Transverse colon (tissue), 4 donors: Measurements from ENCODE around the gene SLIT1. TPM values are rescaled to one million over a fixed set of nuclear protein-coding genes. Genes with fewer than 3 reads are reported as not detected.

Experiments
- DNase-seq: peaks from one replicate; pipeline ENCODE4 v3.0.0-alpha.2; 2019
- H3K27ac ChIP-seq, 4 donors: fragments of 200-600 bp; sonication (generic); 2 replicates each; pipeline ENCODE4 v1.5.1; 2016 to 2018; ENCODE audit warnings: inconsistent platforms in 4 of 4
- H3K27me3 ChIP-seq: fragments of 200-600 bp; sonication (generic); 2 replicates; pipeline ENCODE4 v1.5.1; 2017; ENCODE audit warnings: inconsistent platforms
- H3K36me3 ChIP-seq, 4 donors: fragments of 200-600 bp; sonication (generic); 2 replicates each; pipeline ENCODE4 v1.5.1; 2017 to 2019; ENCODE audit warnings: inconsistent platforms in 4 of 4
- H3K4me1 ChIP-seq, 4 donors: fragments of 200-600 bp; sonication (generic); 2 replicates each; pipeline ENCODE4 v1.5.1; 2017 to 2020; ENCODE audit warnings: inconsistent platforms in 4 of 4
- H3K4me3 ChIP-seq, 4 donors: fragments of 200-600 bp; sonication (generic); 1 replicate in 1 of 4; 2 replicates in 3 of 4; pipeline versions ENCODE4 v1.5.1 to v1.6.1; 2017 to 2019; ENCODE audit warnings: inconsistent platforms in 4 of 4
- H3K9me3 ChIP-seq, 2 donors: fragments of 200-600 bp; sonication (generic); 2 replicates each; pipeline ENCODE4 v1.5.1; 2017 to 2019; ENCODE audit warnings: inconsistent platforms in 2 of 2
- CTCF ChIP-seq, 5 experiments: fragments of 200-600 bp in 3 of 5; fragments of 450-650 bp in 2 of 5; sonication (generic) in 3 of 5; IDR thresholded peaks; 1 replicate in 2 of 5; 2 replicates in 3 of 5; pipeline ENCODE4 v1.5.1; 2016 to 2017; ENCODE audit warnings: antibody characterized with exemption in 5 of 5, inconsistent platforms in 3 of 5, mild to moderate bottlenecking in 2 of 5, moderate library complexity in 1 of 5
- EP300 ChIP-seq: sonication (generic); formaldehyde crosslinking; IDR thresholded peaks from one replicate; pipeline ENCODE4 v1.6.1; 2017; ENCODE audit warnings: antibody characterized with exemption, low read depth
- POLR2A ChIP-seq: fragments of 450-650 bp; IDR thresholded peaks from one replicate; pipeline ENCODE4 v1.6.1; 2016; ENCODE audit warnings: antibody characterized with exemption, mild to moderate bottlenecking, moderate library complexity
- POLR2AphosphoS5 ChIP-seq, 3 donors: sonication (generic); formaldehyde crosslinking; IDR thresholded peaks; one replicate each; pipeline ENCODE4 v1.6.1; 2016; ENCODE audit warnings: antibody characterized with exemption in 3 of 3
- WGBS, 2 donors: methylation state at CpG; one replicate each; pipeline ENCODE4 v1.1.5; 2018; ENCODE audit warnings: low coverage in 1 of 2; 5-methylcytosine and 5-hydroxymethylcytosine counted together
- in situ Hi-C, 4 donors: fragments of 200-750 bp; cut with MboI; loops; one replicate each; pipeline versions ENCODE4 v1.15.0 to v1.15.1; 2017; ENCODE audit warnings: low sequenced_read_pairs in 3 of 4, low pct_ligation_motif_present in 1 of 4, low pct_unique_long_range_greater_than_20kb in 1 of 4
- intact Hi-C: fragments of 100-400 bp; cut with DNase I; formaldehyde crosslinking; loops from one replicate; pipeline ENCODE4 v1.15.1; 2023; ENCODE audit warnings: low total_unique reads
- total RNA-seq, 4 donors: library from RNA; depleted of rRNA; stranded (reverse); fragments of >200 nt; gene quantifications; one replicate each; pipeline ENCODE4 v1.1.0, GENCODE V29; 2016

Gene SLIT1
- total RNA-seq, 4 donors from 2014 or later = 0.27 to 1.9 (median 0.32) TPM; not detected in 1

- H3K27me3 ChIP-seq = no peaks in the 10 kb centered on the region
- no peak for DNase-seq
- 90 to 100% methylated on average over 2 to 15 of the region's 15 CpGs for WGBS, 2 donors
- in situ Hi-C loops = loop anchor here in 1 of 4 donors (25.0 kb wide), 1 partner anchor 128 kb away; no protein-coding TSS in a partner anchor
- no peak overlapping the region for H3K4me3 ChIP-seq
- H3K27ac ChIP-seq = no peak overlapping the region
- intact Hi-C loops = no loop called here
- no peaks in the 10 kb centered on the region for H3K9me3 ChIP-seq
- TF ChIP-seq CTCF (IDR thresholded peaks at IDR 0.05) = no peak
- TF ChIP-seq POLR2A = no peak
- TF ChIP-seq EP300 = no peak
- TF ChIP-seq POLR2AphosphoS5 (IDR thresholded peaks at IDR 0.05) = no peak
- H3K4me1 ChIP-seq = no peaks in the 10 kb centered on the region
- H3K36me3 ChIP-seq = no peaks in the 10 kb centered on the region
Measured at GRCh38 chr10:97215619-97216260, 30.0 kb upstream of the SLIT1 start.

DNA sequence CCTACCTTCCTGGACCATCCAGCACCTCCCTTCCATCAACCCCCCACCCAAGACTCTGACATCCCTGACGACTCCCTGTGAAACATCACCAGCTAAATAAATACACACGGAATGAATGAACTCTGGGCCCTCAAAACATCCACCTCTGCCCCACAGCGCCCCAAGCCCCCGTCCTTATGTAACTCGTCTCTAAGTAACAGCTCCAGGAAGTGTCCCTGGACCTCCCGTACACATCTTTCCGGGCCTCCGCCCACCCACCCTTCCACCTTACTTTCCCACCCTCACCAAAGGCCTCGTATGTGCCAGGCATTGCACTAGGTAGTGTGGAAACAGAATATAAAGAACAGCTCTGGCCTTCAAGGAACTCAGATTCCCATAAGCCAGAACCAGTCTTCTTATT, 27.7 kb upstream of the SLIT1 start:
- Histone ChIP-seq H3K27ac (no peak overlapping the region), H3K9me3 (no peaks in the 10 kb centered on the region), H3K4me1 (no peaks in the 10 kb centered on the region), H3K36me3 (no peaks in the 10 kb centered on the region), H3K4me3 (no peak overlapping the region), H3K27me3 (no peaks in the 10 kb centered on the region)
- no peak for DNase-seq
- in situ Hi-C loops (loop anchor here in 1 of 4 donors (25.0 kb wide), 1 partner anchor 126 kb away; no protein-coding TSS in a partner anchor), intact Hi-C loops (loop anchor here (5.0 kb wide), 1 partner anchor 141 kb away; no protein-coding TSS in a partner anchor)
- TF ChIP-seq POLR2A (no peak), CTCF (IDR thresholded peaks at IDR 0.05) (no peak), EP300 (no peak)
- 55 to 66% methylated on average over 5 to 9 of the region's 9 CpGs for WGBS, 2 donors

GRCh38 chr10:97211229-97211628, 25.5 kb upstream of the SLIT1 start:
- H3K4me1 ChIP-seq = no peaks in the 10 kb centered on the region
- H3K4me3 ChIP-seq = no peak overlapping the region
- in situ Hi-C loops (loop anchor here in 1 of 4 donors (25.0 kb wide), 1 partner anchor 124 kb away; no protein-coding TSS in a partner anchor), intact Hi-C loops (loop anchor here (5.0 kb wide), 1 partner anchor 139 kb away; no protein-coding TSS in a partner anchor)
- TF ChIP-seq POLR2A = no peak
- TF ChIP-seq EP300 = no peak
- TF ChIP-seq CTCF (IDR thresholded peaks at IDR 0.05) = no peak
- TF ChIP-seq POLR2AphosphoS5 (IDR thresholded peaks at IDR 0.05) = no peak
- WGBS, 2 donors = 88% methylated on average over 9 of the region's 9 CpGs; no CpG with 5 or more reads in 1 of the 2 donors
- DNase-seq = no peak
- no peaks in the 10 kb centered on the region for H3K27me3 ChIP-seq
- H3K9me3 ChIP-seq = no peaks in the 10 kb centered on the region
- no peaks in the 10 kb centered on the region for H3K36me3 ChIP-seq
- H3K27ac ChIP-seq = no peak overlapping the region

- Histone ChIP-seq H3K36me3 (no peaks in the 10 kb centered on the region), H3K4me1 (no peaks in the 10 kb centered on the region), H3K27ac (no peak overlapping the region), H3K27me3 (no peaks in the 10 kb centered on the region), H3K4me3 (no peak overlapping the region), H3K9me3 (no peaks in the 10 kb centered on the region)
- peak; percentile 66 for DNase-seq
- in situ Hi-C loops (loop anchor here in 1 of 4 donors (25.0 kb wide), 1 partner anchor 123 kb away; no protein-coding TSS in a partner anchor), intact Hi-C loops (loop anchor here (5.0 kb wide), 1 partner anchor 138 kb away; no protein-coding TSS in a partner anchor)
- TF ChIP-seq CTCF (IDR thresholded peaks at IDR 0.05) = peak; percentile 88 to 100 (median 97)
- no peak for TF ChIP-seq POLR2AphosphoS5 (IDR thresholded peaks at IDR 0.05)
- no peak for TF ChIP-seq EP300
- no peak for TF ChIP-seq POLR2A
- 5 to 7% methylated on average over 6 to 8 of the region's 8 CpGs for WGBS, 2 donors
Measured at GRCh38 chr10:97210543-97210960, 24.8 kb upstream of the SLIT1 start.
